Stimulated activated CD8-positive, alpha-beta memory T cell treated with anti-CD3 and anti-CD28 coated beads, Interleukin-15, amount 100 ng/mL, for 1 hour (primary cell): ENCODE measurements around the gene TMPRSS13.

Experiments
- DNase-seq: peaks from one replicate; pipeline ENCODE4 v3.0.0-alpha.2; 2020; ENCODE audit warnings: low read depth

Gene TMPRSS13

GRCh38 chr11:117887431-117888138, 41.6 kb downstream of the TMPRSS13 start:
- DNase-seq: no peak

GRCh38 chr11:117885777-117886176, 43.4 kb downstream of the TMPRSS13 start:
- no peak for DNase-seq

- no peak for DNase-seq
These were observed 44.2 kb downstream of the TMPRSS13 start for GRCh38 chr11:117884994-117885393.

GRCh38 chr11:117883063-117883462, 46.1 kb downstream of the TMPRSS13 start:
- DNase-seq: no peak

GRCh38 chr11:117882311-117882905, 46.8 kb downstream of the TMPRSS13 start:
- DNase-seq: no peak

GRCh38 chr11:117881217-117881616, 48.0 kb downstream of the TMPRSS13 start:
- DNase-seq: no peak

- DNase-seq: no peak
These were observed 49.4 kb downstream of the TMPRSS13 start for GRCh38 chr11:117879516-117880480.

- DNase-seq: no peak
These were observed 50.2 kb downstream of the TMPRSS13 start for GRCh38 chr11:117878939-117879475.

GRCh38 chr11:117878314-117878938, 50.8 kb downstream of the TMPRSS13 start:
- DNase-seq: no peak

- DNase-seq: no peak
These were observed 52.0 kb downstream of the TMPRSS13 start for GRCh38 chr11:117877120-117877784.

GRCh38 chr11:117876341-117877119, 52.7 kb downstream of the TMPRSS13 start, which contains the start of gene FXYD6:
TSS of gene FXYD6 (minus strand) at chr11:117876658. CDS start at chr11:117842776, 33,882 bp downstream.
- no peak for DNase-seq

GRCh38 chr11:117876059-117876340, 53.2 kb downstream of the TMPRSS13 start:
- no peak for DNase-seq

GRCh38 chr11:117875382-117876058, 53.7 kb downstream of the TMPRSS13 start:
- no peak for DNase-seq

- DNase-seq: no peak
These were observed 54.3 kb downstream of the TMPRSS13 start for GRCh38 chr11:117874910-117875381.

- DNase-seq: no peak
These were observed 54.8 kb downstream of the TMPRSS13 start for GRCh38 chr11:117874253-117874909.

- no peak for DNase-seq
These were observed 55.4 kb downstream of the TMPRSS13 start for GRCh38 chr11:117873828-117874125.

- DNase-seq: no peak
These were observed 56.0 kb downstream of the TMPRSS13 start for GRCh38 chr11:117872975-117873827.

- DNase-seq: no peak
These were observed 56.7 kb downstream of the TMPRSS13 start for GRCh38 chr11:117872420-117872961.
